Measurements from ENCODE around the gene KLK15.

Gene KLK15

DNA sequence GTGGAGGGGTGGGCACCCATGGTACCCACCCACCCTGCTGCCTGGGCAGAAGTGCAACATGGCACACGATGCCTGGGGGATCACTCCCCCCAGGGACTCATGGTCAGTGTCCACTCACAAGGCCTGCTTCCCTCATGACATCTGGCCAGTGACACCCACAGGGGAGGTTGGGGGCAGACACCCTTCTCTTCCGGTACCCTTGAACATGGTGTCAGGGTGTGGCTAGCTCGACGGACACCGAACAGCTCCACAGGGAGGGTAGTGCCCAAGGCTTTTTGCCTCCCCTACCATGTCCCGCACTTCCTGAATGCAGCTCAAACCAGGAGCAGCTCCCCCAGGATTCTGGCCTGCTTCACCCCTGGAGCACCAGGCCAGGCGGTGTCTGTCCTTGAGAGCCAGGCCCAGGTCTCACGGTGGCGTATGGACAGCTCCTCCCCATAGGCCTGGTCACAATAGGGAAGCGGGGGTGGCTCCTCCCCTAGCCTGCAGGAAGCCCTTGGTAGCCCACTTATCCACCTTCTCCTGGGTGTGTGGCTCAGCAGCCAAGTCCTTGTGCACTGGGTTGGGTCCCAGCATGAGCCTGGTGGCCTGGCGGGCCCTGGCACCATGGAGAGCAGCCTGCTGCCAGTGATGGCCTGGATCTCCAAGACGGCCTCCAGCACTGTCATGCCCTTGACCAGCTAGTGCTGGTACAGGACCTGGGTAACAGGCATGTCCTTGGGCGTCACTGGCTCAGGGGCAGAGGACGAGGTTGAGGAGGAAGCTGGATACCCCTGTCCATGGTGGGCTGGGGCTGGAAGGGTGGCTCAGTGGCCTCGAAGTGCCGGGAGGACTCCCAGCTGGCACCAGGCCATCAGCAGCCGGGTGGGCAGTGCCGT lies 35.4 kb downstream of the KLK15 start:
- Histone ChIP-seq H3K9me3 (ENCODE audit: low read length) (no peaks in the 10 kb centered on the region), H3K9me2 (ENCODE audit: low read depth, low read length) (no peaks in the 10 kb centered on the region), H3K79me2 (ENCODE audit: insufficient read depth, low read length) (peaks cover 11% of the 10 kb centered on the region), H3K9ac (ENCODE audit: low read length) (no peak overlapping the region), H3K4me1 (ENCODE audit: insufficient read depth, low read length, severe bottlenecking) (peaks cover 17% of the 10 kb centered on the region), H2AFZ (ENCODE audit: low read length) (no peak overlapping the region), H3F3A (ENCODE audit: insufficient read depth, low read length) (no peaks in the 10 kb centered on the region), H3K27ac (ENCODE audit: low read depth, low read length, poor library complexity, severe bottlenecking) (no peak overlapping the region), H3K27me3 (ENCODE audit: insufficient read depth, low read length) (no peaks in the 10 kb centered on the region), H3K4me2 (ENCODE audit: low read length) (no peak overlapping the region), H3K36me3 (ENCODE audit: insufficient read depth, low read length) (peaks cover 74% of the 10 kb centered on the region), H3K4me3 (ENCODE audit: low read depth, low read length, poor library complexity, severe bottlenecking) (no peak overlapping the region), H4K20me1 (ENCODE audit: insufficient read depth, low read length) (no peaks in the 10 kb centered on the region)
- no peak for TF ChIP-seq EZH2 (IDR thresholded peaks at IDR 0.05; ENCODE audit: borderline replicate concordance, low read length)
- TF ChIP-seq, protein P1, sequence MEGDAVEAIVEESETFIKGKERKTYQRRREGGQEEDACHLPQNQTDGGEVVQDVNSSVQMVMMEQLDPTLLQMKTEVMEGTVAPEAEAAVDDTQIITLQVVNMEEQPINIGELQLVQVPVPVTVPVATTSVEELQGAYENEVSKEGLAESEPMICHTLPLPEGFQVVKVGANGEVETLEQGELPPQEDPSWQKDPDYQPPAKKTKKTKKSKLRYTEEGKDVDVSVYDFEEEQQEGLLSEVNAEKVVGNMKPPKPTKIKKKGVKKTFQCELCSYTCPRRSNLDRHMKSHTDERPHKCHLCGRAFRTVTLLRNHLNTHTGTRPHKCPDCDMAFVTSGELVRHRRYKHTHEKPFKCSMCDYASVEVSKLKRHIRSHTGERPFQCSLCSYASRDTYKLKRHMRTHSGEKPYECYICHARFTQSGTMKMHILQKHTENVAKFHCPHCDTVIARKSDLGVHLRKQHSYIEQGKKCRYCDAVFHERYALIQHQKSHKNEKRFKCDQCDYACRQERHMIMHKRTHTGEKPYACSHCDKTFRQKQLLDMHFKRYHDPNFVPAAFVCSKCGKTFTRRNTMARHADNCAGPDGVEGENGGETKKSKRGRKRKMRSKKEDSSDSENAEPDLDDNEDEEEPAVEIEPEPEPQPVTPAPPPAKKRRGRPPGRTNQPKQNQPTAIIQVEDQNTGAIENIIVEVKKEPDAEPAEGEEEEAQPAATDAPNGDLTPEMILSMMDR (IDR thresholded peaks at IDR 0.05; ENCODE audit: low read length): no peak

DNA sequence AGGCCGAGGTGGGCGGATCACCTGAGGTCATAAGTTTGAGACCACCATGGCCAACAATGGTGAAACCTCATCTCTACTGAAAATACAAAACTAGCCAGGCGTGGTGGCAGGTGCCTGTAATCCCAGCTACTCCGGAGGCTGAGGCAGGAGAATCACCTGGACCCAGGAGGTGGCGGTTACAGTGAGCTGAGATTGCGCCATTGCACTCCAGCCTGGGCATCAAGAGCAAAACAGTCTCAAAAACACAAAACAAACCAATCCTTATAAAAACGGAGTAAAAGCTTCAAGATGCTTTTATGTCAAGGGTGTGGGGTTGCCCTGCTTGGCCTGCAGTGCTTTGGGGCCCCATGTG lies 36.0 kb downstream of the KLK15 start:
- Histone ChIP-seq H4K20me1 (ENCODE audit: insufficient read depth, low read length) (no peaks in the 10 kb centered on the region), H3K9me3 (ENCODE audit: low read length) (no peaks in the 10 kb centered on the region), H3K27ac (ENCODE audit: low read depth, low read length, poor library complexity, severe bottlenecking) (no peak overlapping the region), H3K4me1 (ENCODE audit: insufficient read depth, low read length, severe bottlenecking) (peaks cover 11% of the 10 kb centered on the region), H3K79me2 (ENCODE audit: insufficient read depth, low read length) (peaks cover 5% of the 10 kb centered on the region), H3K4me3 (ENCODE audit: low read depth, low read length, poor library complexity, severe bottlenecking) (no peak overlapping the region), H3K9me2 (ENCODE audit: low read depth, low read length) (no peaks in the 10 kb centered on the region), H2AFZ (ENCODE audit: low read length) (no peak overlapping the region), H3K27me3 (ENCODE audit: insufficient read depth, low read length) (no peaks in the 10 kb centered on the region), H3K36me3 (ENCODE audit: insufficient read depth, low read length) (peaks cover 68% of the 10 kb centered on the region), H3F3A (ENCODE audit: insufficient read depth, low read length) (no peaks in the 10 kb centered on the region), H3K4me2 (ENCODE audit: low read length) (no peak overlapping the region), H3K9ac (ENCODE audit: low read length) (no peak overlapping the region)
- TF ChIP-seq, protein P1 (IDR thresholded peaks at IDR 0.05; ENCODE audit: low read length): no peak
- no peak for TF ChIP-seq EZH2 (IDR thresholded peaks at IDR 0.05; ENCODE audit: borderline replicate concordance, low read length)

DNA sequence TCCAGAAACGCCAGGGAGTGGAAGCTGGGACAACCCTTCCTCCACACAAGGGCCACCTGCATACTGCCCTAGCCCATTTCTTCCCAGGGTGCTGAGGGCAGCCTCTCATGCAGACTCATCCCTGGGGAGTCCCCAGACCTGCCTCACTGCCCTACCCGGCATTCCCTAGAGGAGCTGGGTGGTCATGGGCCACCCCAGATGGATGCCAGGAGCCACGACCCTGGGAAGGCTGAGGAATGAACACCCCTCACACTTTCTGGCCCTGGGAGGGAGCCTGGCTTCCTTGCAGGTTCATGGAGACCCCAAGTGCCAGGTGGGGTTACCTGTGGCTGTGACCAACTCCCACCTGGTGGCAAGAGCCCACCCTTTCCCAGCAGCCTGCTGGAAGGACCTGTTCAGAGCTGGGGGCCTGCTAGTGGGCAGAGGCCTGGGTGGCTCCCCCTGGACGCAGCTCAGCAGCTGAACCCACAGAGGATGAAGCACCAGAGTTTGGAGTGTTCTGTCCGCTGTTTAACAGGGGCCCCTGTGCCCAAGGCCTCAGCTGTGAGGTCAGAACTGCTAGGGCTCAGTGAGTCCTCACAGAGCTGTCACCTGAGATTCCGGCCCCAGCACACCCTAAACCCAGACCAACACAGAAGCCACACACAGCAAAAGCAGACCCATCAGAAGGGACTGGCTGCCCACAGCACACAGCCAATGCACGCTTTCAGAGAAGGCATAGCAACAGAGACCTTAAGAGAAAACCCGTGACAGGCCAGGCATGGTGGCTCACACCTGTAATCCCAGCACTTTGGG lies 36.5 kb downstream of the KLK15 start:
- H2AFZ ChIP-seq (ENCODE audit: low read length): no peak overlapping the region
- TF ChIP-seq, protein P1 (IDR thresholded peaks at IDR 0.05; ENCODE audit: low read length): no peak
- no peak for TF ChIP-seq EZH2 (IDR thresholded peaks at IDR 0.05; ENCODE audit: borderline replicate concordance, low read length)
- H3K79me2 ChIP-seq (ENCODE audit: insufficient read depth, low read length): no peaks in the 10 kb centered on the region; the same call in 1 of the 2 replicates
- H3F3A ChIP-seq (ENCODE audit: insufficient read depth, low read length): no peaks in the 10 kb centered on the region
- H3K27ac ChIP-seq (ENCODE audit: low read depth, low read length, poor library complexity, severe bottlenecking): no peak overlapping the region
- no peaks in the 10 kb centered on the region for H3K9me3 ChIP-seq (ENCODE audit: low read length)
- H3K36me3 ChIP-seq (ENCODE audit: insufficient read depth, low read length): peaks cover 62% of the 10 kb centered on the region
- no peak overlapping the region for H3K9ac ChIP-seq (ENCODE audit: low read length)
- H3K27me3 ChIP-seq (ENCODE audit: insufficient read depth, low read length): no peaks in the 10 kb centered on the region
- H3K9me2 ChIP-seq (ENCODE audit: low read depth, low read length): no peaks in the 10 kb centered on the region
- H3K4me1 ChIP-seq (ENCODE audit: insufficient read depth, low read length, severe bottlenecking): peaks cover 5% of the 10 kb centered on the region
- H3K4me3 ChIP-seq (ENCODE audit: low read depth, low read length, poor library complexity, severe bottlenecking): no peak overlapping the region
- H4K20me1 ChIP-seq (ENCODE audit: insufficient read depth, low read length): no peaks in the 10 kb centered on the region
- H3K4me2 ChIP-seq (ENCODE audit: low read length): no peak overlapping the region
